Muscle of arm (tissue), 14 donors: Measurements from ENCODE around the gene AQP3. TPM values are rescaled to one million over a fixed set of nuclear protein-coding genes. Genes with fewer than 3 reads are reported as not detected.
"Not testable (repeated sequence)": the region's sequence is repeated elsewhere in the genome, so short reads cannot be mapped to it uniquely, and the experiment has no call there.

Experiments used
- DNase-seq: peaks from one replicate; pipeline ENCODE4 v3.0.0-alpha.2; 2013
- long read RNA-seq, 11 donors: transcript quantifications; one replicate each; lab custom pipeline, GENCODE V29; 2026
- polyA plus RNA-seq, 12 donors: library from polyadenylated mRNA; unstranded; fragments of 120-200 nt; gene quantifications; one replicate each; pipeline ENCODE4 v1.2.1, GENCODE V29; 2013; ENCODE audit not compliant: insufficient read length in 12 of 12

The AQP3 gene
- polyA plus RNA-seq = 10 to 100 TPM in 3 of 12 donors, 1 to 10 TPM in 7, not detected in 2; 5.1 to 63.3 (median 7.4) TPM
- long read RNA-seq, donor 1, transcript AQP3-201 (6 exons, 1,871 nt) = major isoform, 26 of 29 reads
- long read RNA-seq, donor 1, partial matches to known transcripts = 0 of 29 reads
- long read RNA-seq, donor 1, other reads (novel, unspliced or antisense) = 0 of 29 reads
- long read RNA-seq, donor 2, partial matches to known transcripts = 0 of 2 reads
- long read RNA-seq, donor 2, other reads (novel, unspliced or antisense) = 0 of 2 reads
- long read RNA-seq, donor 3, partial matches to known transcripts = 0 of 2 reads
- long read RNA-seq, donor 3, other reads (novel, unspliced or antisense) = 0 of 2 reads
- long read RNA-seq, donor 4, partial matches to known transcripts = 0 of 2 reads
- long read RNA-seq, donor 4, other reads (novel, unspliced or antisense) = 0 of 2 reads
- long read RNA-seq, donor 5 = 0 reads
- long read RNA-seq, donor 6, transcript AQP3-201 (6 exons, 1,871 nt) = major isoform, 5 of 5 reads
- long read RNA-seq, donor 6, partial matches to known transcripts = 0 of 5 reads
- long read RNA-seq, donor 6, other reads (novel, unspliced or antisense) = 0 of 5 reads
- long read RNA-seq, donor 7, transcript AQP3-201 (6 exons, 1,871 nt) = major isoform, 5 of 5 reads
- long read RNA-seq, donor 7, partial matches to known transcripts = 0 of 5 reads
- long read RNA-seq, donor 7, other reads (novel, unspliced or antisense) = 0 of 5 reads
- long read RNA-seq, donor 8, partial matches to known transcripts = 0 of 1 reads
- long read RNA-seq, donor 8, other reads (novel, unspliced or antisense) = 0 of 1 reads
- long read RNA-seq, donor 9, transcript AQP3-201 (6 exons, 1,871 nt) = major isoform, 15 of 15 reads
- long read RNA-seq, donor 9, partial matches to known transcripts = 0 of 15 reads
- long read RNA-seq, donor 9, other reads (novel, unspliced or antisense) = 0 of 15 reads
- long read RNA-seq, donor 10, transcript AQP3-201 (6 exons, 1,871 nt) = major isoform, 5 of 5 reads
- long read RNA-seq, donor 10, partial matches to known transcripts = 0 of 5 reads
- long read RNA-seq, donor 10, other reads (novel, unspliced or antisense) = 0 of 5 reads
- long read RNA-seq, donor 11, partial matches to known transcripts = 0 of 4 reads
- long read RNA-seq, donor 11, other reads (novel, unspliced or antisense) = 0 of 4 reads

GRCh38 chr9:33446946-33447798, at the start of gene AQP3:
Gene AQP3, minus strand, starts transcription at chr9:33447593. Its CDS starts 63 bp downstream, at chr9:33447530.
- DNase-seq = peak; percentile 31

GRCh38 chr9:33493819-33494218, 46.4 kb upstream of the AQP3 start:
- not testable (repeated sequence) for DNase-seq

- no peak for DNase-seq
These were observed 41.7 kb upstream of the AQP3 start for GRCh38 chr9:33489066-33489465.

- DNase-seq = not testable (repeated sequence)
These were observed 37.9 kb upstream of the AQP3 start for GRCh38 chr9:33485312-33485711.

GRCh38 chr9:33480976-33481375, 33.6 kb upstream of the AQP3 start:
- DNase-seq = no peak

GRCh38 chr9:33480106-33480505, 32.7 kb upstream of the AQP3 start:
- DNase-seq = no peak

GRCh38 chr9:33476503-33476902, 29.1 kb upstream of the AQP3 start:
- no peak for DNase-seq

- DNase-seq = no peak
These were observed 28.0 kb upstream of the AQP3 start for GRCh38 chr9:33475357-33475756.

GRCh38 chr9:33473643-33474352, 26.4 kb upstream of the AQP3 start, which contains the start of gene NOL6:
Gene NOL6, minus strand, starts transcription at chr9:33473924. Its CDS starts 82 bp downstream, at chr9:33473842.
- peak; percentile 99 for DNase-seq

GRCh38 chr9:33472881-33473615, 25.7 kb upstream of the AQP3 start:
- DNase-seq = no peak

GRCh38 chr9:33472171-33472880, 24.9 kb upstream of the AQP3 start:
- DNase-seq = no peak

- no peak for DNase-seq
These were observed 24.0 kb upstream of the AQP3 start for GRCh38 chr9:33471361-33471760.

- DNase-seq = no peak
These were observed 22.5 kb upstream of the AQP3 start for GRCh38 chr9:33469891-33470290.

GRCh38 chr9:33468797-33469621, 21.6 kb upstream of the AQP3 start:
- no peak for DNase-seq

- no peak for DNase-seq
These were observed 20.9 kb upstream of the AQP3 start for GRCh38 chr9:33468215-33468730.

GRCh38 chr9:33467526-33467925, 20.1 kb upstream of the AQP3 start:
- DNase-seq = no peak
